HL-60 (cell line): ENCODE measurements around the gene ATP2B2.

Experiments used
- DNase-seq, 2 experiments: peaks; one replicate each; pipeline ENCODE4 v3.0.0-alpha.2; 2010 to 2020; ENCODE audit warnings: low read depth in 1 of 2, low spot score in 1 of 2
- H3K27ac ChIP-seq: fragments of 250-450 bp; sonication (Bioruptor Pico); replicated peaks from 2 replicates; pipeline ENCODE4 v1.5.1; 2020; ENCODE audit warnings: mild to moderate bottlenecking, moderate library complexity
- H3K27me3 ChIP-seq: fragments of 250-450 bp; sonication (Bioruptor Pico); 2 replicates; pipeline ENCODE4 v1.5.1; 2021; ENCODE audit warnings: mild to moderate bottlenecking, moderate library complexity; ENCODE audit not compliant: insufficient read depth, poor library complexity, severe bottlenecking
- H3K4me3 ChIP-seq: replicated peaks from 2 replicates; pipeline ENCODE4 v1.5.1; 2011; ENCODE audit warnings: mild to moderate bottlenecking, control low read depth, low read length; ENCODE audit not compliant: insufficient read depth
- CTCF ChIP-seq: IDR thresholded peaks from one replicate; pipeline ENCODE4 v1.5.1; 2011; ENCODE audit warnings: low read length, control low read depth, inconsistent platforms; ENCODE audit not compliant: insufficient read depth
- GABPA ChIP-seq: IDR thresholded peaks from 2 replicates; pipeline ENCODE4 v1.6.1; 2012; ENCODE audit warnings: low read depth
- POLR2AphosphoS5 ChIP-seq: IDR thresholded peaks from 2 replicates; pipeline ENCODE4 v1.6.1; 2012; ENCODE audit warnings: low read depth
- REST ChIP-seq: IDR thresholded peaks from 2 replicates; pipeline ENCODE4 v1.6.1; 2012; ENCODE audit warnings: low read depth; ENCODE audit not compliant: insufficient replicate concordance
- SPI1 ChIP-seq: IDR thresholded peaks from 2 replicates; pipeline ENCODE4 v1.6.1; 2012; ENCODE audit warnings: low read depth, mild to moderate bottlenecking, borderline replicate concordance

Gene ATP2B2

GRCh38 chr3:10394491-10395025 is 110.8 kb downstream of the ATP2B2 start:
- Histone ChIP-seq H3K27me3 (no peaks in the 10 kb centered on the region), H3K4me3 (no peak overlapping the region)
- DNase-seq: no peak

DNA sequence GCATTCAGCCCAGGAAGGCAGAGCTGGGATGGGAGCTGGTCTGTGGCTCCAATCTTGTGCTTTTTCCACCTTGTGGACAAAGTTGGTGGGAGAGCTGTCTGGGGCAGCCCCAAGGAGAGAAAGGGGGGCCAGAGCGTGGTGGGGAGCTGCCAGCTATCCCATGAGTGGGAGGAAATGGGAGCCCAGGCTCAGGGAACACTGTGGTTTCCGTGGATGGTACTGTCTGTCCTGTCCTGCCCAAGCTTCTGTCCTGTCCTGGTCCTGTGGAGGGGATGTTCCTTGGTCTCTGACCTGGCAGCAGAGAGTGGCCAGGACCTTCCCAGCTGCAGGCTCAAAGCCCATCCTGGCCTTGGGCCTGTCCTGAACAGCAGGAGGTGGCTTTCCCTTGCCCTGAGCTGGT is 111.9 kb downstream of the ATP2B2 start:
- no peak overlapping the region for H3K4me3 ChIP-seq
- DNase-seq: no peak
- H3K27ac ChIP-seq: no peak overlapping the region
- H3K27me3 ChIP-seq: no peaks in the 10 kb centered on the region
- TF ChIP-seq REST: no peak
- TF ChIP-seq GABPA: no peak
- no peak for TF ChIP-seq CTCF
- TF ChIP-seq SPI1: no peak
- no peak for TF ChIP-seq POLR2AphosphoS5

More at GRCh38 chr3:10394491-10395025, 110.8 kb downstream of the ATP2B2 start:
- no peak overlapping the region for H3K27ac ChIP-seq
- TF ChIP-seq CTCF (no peak), POLR2AphosphoS5 (no peak), REST (no peak), SPI1 (no peak), GABPA (no peak)

DNA sequence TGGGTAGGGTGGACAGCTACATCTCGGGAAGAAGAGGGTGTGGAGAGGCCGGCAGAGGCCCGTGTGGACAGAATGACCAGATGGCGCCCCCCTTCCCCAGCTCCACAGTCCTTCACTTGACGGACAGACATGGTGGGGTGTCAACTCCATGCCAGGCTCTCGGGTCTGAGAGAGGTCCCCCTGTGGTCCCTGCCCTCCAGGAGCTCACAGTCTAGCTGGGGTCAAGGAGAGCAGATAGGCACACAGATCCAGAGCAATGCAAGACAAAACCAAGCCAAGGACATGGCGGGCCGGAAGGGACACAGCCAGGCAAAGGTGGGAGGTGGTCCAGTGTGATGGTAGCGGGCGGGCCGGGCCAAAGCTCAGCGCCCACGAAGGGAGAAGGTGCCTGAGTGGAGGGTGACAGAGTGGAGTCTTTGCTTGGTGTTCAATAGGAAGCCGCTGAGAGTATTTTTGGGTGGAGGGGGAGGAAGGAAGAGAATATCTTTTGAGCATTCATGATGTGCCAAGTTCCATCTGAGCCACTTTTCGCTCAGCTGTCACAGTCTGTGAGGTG is 112.4 kb downstream of the ATP2B2 start:
- no peak overlapping the region for H3K27ac ChIP-seq

More for the DNA sequence above, 112.4 kb downstream of the ATP2B2 start:
- TF ChIP-seq CTCF (no peak), REST (no peak), GABPA (no peak), POLR2AphosphoS5 (no peak), SPI1 (no peak)
- Histone ChIP-seq H3K4me3 (no peak overlapping the region), H3K27me3 (no peaks in the 10 kb centered on the region)
- DNase-seq: no peak
